HCT116 (cell line): ENCODE results near the gene CCBE1. TPM values are rescaled to one million over a fixed set of nuclear protein-coding genes. Genes with fewer than 3 reads are reported as not detected.

Source experiments
- ATAC-seq: fragments of 200-7000 bp; cut with Tn5 transposase; 2 replicates; pipeline ENCODE4 v1.9.1; 2020; ENCODE audit warnings: mild to moderate bottlenecking, moderate library complexity
- BruUV-seq: library from RNA; stranded (reverse); fragments of 400-500 nt; replicated peaks from 2 replicates; lab custom pipeline; 2021; lab: Mats Ljungman, UMichigan
- CTCF ChIA-PET: fragments of 300-600 bp; sonication (Branson Sonifier 250); formaldehyde crosslinking; loops from one replicate; lab custom pipeline; 2021; ENCODE audit warnings: antibody characterized with exemption; lab: Charles Lee
- POLR2A ChIA-PET: fragments of 300-600, 350-600 bp; sonication (Branson Sonifier 250); formaldehyde crosslinking; loops from one replicate; lab custom pipeline; 2021; ENCODE audit warnings: antibody characterized with exemption; lab: Charles Lee
- RAD21 ChIA-PET, 2 experiments: fragments of 300-600 bp; sonication (Branson Sonifier 250); formaldehyde crosslinking; loops; one replicate each; lab custom pipeline; 2023; ENCODE audit warnings: low total read pairs in 2 of 2; ENCODE audit not compliant: uncharacterized antibody in 2 of 2, unreplicated experiment in 2 of 2, low non-redundant PET in 1 of 2; lab: Charles Lee
- DNase-seq: peaks from one replicate; pipeline ENCODE4 v3.0.0-alpha.2; 2010; ENCODE audit warnings: low read depth, low spot score
- H2AFZ ChIP-seq: fragments of 200-600 bp; shearing (Covaris generic), sonication (generic); 2 replicates; pipeline ENCODE4 v1.6.1; 2017; ENCODE audit warnings: low read depth, mixed run types, mixed read lengths, antibody characterized with exemption, low read length; ENCODE audit not compliant: poor library complexity, severe bottlenecking
- H3K27ac ChIP-seq: 2 replicates; pipeline ENCODE4 v1.5.1; 2012; ENCODE audit warnings: low read depth, low read length
- H3K27me3 ChIP-seq: fragments of 200-600 bp; sonication (generic); 2 replicates; pipeline ENCODE4 v1.6.1; 2016; ENCODE audit warnings: mixed run types, low read length, mixed read lengths; ENCODE audit not compliant: insufficient read depth
- H3K36me3 ChIP-seq, 2 experiments: fragments of 200-500 bp in 1 of 2; fragments of 200-600 bp in 1 of 2; sonication (Bioruptor generic) in 1 of 2; sonication (generic) in 1 of 2; 2 replicates each; pipeline versions ENCODE4 v1.5.1 to v1.6.1; 2014 to 2016; ENCODE audit warnings: low read length in 2 of 2, inconsistent platforms in 1 of 2, mixed read lengths in 1 of 2, mixed run types in 1 of 2; ENCODE audit not compliant: insufficient read depth in 2 of 2, control insufficient read depth in 1 of 2
- H3K4me1 ChIP-seq, 2 experiments: fragments of 200-600 bp in 1 of 2; sonication (generic) in 1 of 2; 2 replicates each; pipeline versions ENCODE4 v1.5.1 to v1.6.1; 2012 to 2017; ENCODE audit warnings: low read length in 2 of 2, inconsistent platforms in 1 of 2, mild to moderate bottlenecking in 1 of 2, mixed read lengths in 1 of 2, mixed run types in 1 of 2, moderate library complexity in 1 of 2; ENCODE audit not compliant: insufficient read depth in 2 of 2, control insufficient read depth in 1 of 2
- H3K4me2 ChIP-seq: fragments of 200-600 bp; sonication (generic); 2 replicates; pipeline ENCODE4 v1.6.1; 2017; ENCODE audit warnings: mixed run types, low read length, mixed read lengths
- H3K4me3 ChIP-seq, 2 experiments: fragments of 200-600 bp in 1 of 2; sonication (generic) in 1 of 2; replicated peaks in 1 of 2; 2 replicates each; pipeline ENCODE4 v1.5.1; 2011 to 2016; ENCODE audit warnings: low read length in 2 of 2, control low read depth in 1 of 2, low read depth in 1 of 2, mild to moderate bottlenecking in 1 of 2, mixed read lengths in 1 of 2, mixed run types in 1 of 2
- H3K79me2 ChIP-seq: fragments of 200-600 bp; sonication (generic); 2 replicates; pipeline ENCODE4 v1.6.1; 2017; ENCODE audit warnings: mild to moderate bottlenecking, mixed run types, low read length, moderate library complexity, mixed read lengths; ENCODE audit not compliant: insufficient read depth
- H3K9ac ChIP-seq: fragments of 200-600 bp; sonication (generic); 2 replicates; pipeline ENCODE4 v1.6.1; 2016; ENCODE audit warnings: low read length, mixed read lengths
- H3K9me2 ChIP-seq: fragments of 200-600 bp; sonication (generic), shearing (Covaris generic); 2 replicates; pipeline ENCODE4 v1.6.1; 2017; ENCODE audit warnings: mixed run types, mild to moderate bottlenecking, moderate library complexity; ENCODE audit not compliant: insufficient read depth
- H3K9me3 ChIP-seq, 2 experiments: fragments of 200-500 bp in 1 of 2; fragments of 200-600 bp in 1 of 2; sonication (Bioruptor generic) in 1 of 2; sonication (generic) in 1 of 2; 2 replicates each; pipeline ENCODE4 v1.6.1; 2014 to 2017; ENCODE audit warnings: low read length in 2 of 2, mixed read lengths in 2 of 2, inconsistent platforms in 1 of 2, low read depth in 1 of 2, mild to moderate bottlenecking in 1 of 2, mixed run types in 1 of 2, moderate library complexity in 1 of 2; ENCODE audit not compliant: control insufficient read depth in 1 of 2, insufficient read depth in 1 of 2
- H4K20me1 ChIP-seq: fragments of 200-600 bp; sonication (generic), shearing (Covaris generic); 2 replicates; pipeline ENCODE4 v1.6.1; 2017; ENCODE audit warnings: mixed run types, mild to moderate bottlenecking, moderate library complexity; ENCODE audit not compliant: insufficient read depth
- CBX3 ChIP-seq: IDR thresholded peaks from 2 replicates; pipeline ENCODE4 v1.6.1; 2012; ENCODE audit warnings: low read depth
- FOSL1 ChIP-seq: IDR thresholded peaks from 2 replicates; pipeline ENCODE4 v1.6.1; 2012; ENCODE audit warnings: low read depth
- TCF7L2 ChIP-seq: IDR thresholded peaks from 2 replicates; pipeline ENCODE4 v1.7.0; 2011; ENCODE audit warnings: borderline replicate concordance, inconsistent platforms; ENCODE audit not compliant: insufficient read depth, insufficient read length; ENCODE audit errors: extremely low read depth
- ZNF274 ChIP-seq: fragments of 200-500 bp; sonication (Bioruptor generic); IDR thresholded peaks from 2 replicates; pipeline ENCODE4 v1.6.1; 2014; ENCODE audit warnings: mild to moderate bottlenecking, low read depth, low read length, inconsistent platforms
- intact Hi-C: fragments of 100-400 bp; cut with micrococcal nuclease; formaldehyde crosslinking; loops from 2 replicates; pipeline ENCODE4 v1.10.0; 2022
- total RNA-seq: library from RNA; stranded (reverse); gene quantifications from one replicate; pipeline ENCODE4 v1.2.1, GENCODE V29; 2021; ENCODE audit not compliant: unreplicated experiment
- TF ChIP-seq, protein P1 (sequence below): IDR thresholded peaks from 2 replicates; pipeline ENCODE4 v1.6.1; 2012; ENCODE audit warnings: low read depth
- TF ChIP-seq, protein P2 (sequence below): IDR thresholded peaks from 2 replicates; pipeline ENCODE4 v1.6.1; 2012

CCBE1 gene
- total RNA-seq, 1 experiment from 2014 or later, result 0.84 TPM

DNA sequence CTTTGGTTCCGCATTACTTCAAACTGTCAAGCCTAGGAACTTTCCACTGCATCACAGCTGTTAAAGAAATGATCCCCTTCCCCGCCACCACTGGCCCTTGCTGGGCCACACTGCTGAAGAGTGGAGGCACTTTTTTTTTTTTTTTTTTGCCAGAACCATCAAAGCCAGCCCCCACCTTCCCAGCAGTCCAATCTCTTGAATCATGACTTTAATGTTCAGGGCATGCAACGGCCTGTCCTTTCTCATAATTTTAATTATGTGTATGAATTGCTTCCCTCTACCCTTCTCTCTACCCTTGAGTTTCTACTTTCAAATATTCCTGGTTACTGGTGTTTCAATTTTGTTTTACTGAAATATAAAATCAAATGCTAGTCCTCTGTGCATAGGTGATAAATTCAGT, 236.1 kb downstream of the CCBE1 start:
- ATAC-seq (no peak), DNase-seq (no peak)
- Histone ChIP-seq H3K4me1 (no peaks in the 10 kb centered on the region), H3K9ac (no peak overlapping the region), H4K20me1 (no peaks in the 10 kb centered on the region), H3K9me3 (no peaks in the 10 kb centered on the region), H3K9me2 (no peaks in the 10 kb centered on the region), H2AFZ (no peak overlapping the region), H3K27me3 (peaks cover 16% of the 10 kb centered on the region), H3K27ac (no peak overlapping the region), H3K4me3 (no peak overlapping the region), H3K36me3 (no peaks in the 10 kb centered on the region), H3K79me2 (no peaks in the 10 kb centered on the region), H3K4me2 (no peak overlapping the region)
- no TSS peak for BruUV-seq
- TF ChIP-seq FOSL1, result no peak
- ChIA-PET CTCF (interaction anchor here (0.9 to 4.7 kb wide), 3 partner anchors 236 to 363 kb away, joined by 3 to 112 read pairs (median 6); partner anchors contain the start of gene CCBE1), POLR2A (no interaction called here), RAD21 (no interaction called here)
- intact Hi-C loops, result no loop called here

DNA sequence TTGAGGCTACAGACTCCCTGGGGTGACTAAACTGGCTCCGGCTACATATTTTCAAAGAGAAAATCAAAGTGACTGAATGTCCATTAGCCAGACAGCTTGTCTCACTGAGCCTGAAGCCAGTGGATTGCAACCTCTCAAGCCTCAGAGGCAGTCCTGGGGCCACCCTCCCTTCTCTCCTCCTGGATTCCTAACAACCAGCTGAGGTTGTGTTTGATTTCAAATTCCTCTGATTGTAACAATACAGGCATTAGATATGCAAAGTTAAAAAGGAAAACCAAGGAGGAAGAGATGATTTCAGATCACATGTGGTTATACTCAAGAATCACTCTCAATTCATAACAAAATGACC, 237.2 kb downstream of the CCBE1 start:
- no peak overlapping the region for H3K27ac ChIP-seq
- ATAC-seq, result no peak
- no peak overlapping the region for H2AFZ ChIP-seq
- TF ChIP-seq, protein P1, sequence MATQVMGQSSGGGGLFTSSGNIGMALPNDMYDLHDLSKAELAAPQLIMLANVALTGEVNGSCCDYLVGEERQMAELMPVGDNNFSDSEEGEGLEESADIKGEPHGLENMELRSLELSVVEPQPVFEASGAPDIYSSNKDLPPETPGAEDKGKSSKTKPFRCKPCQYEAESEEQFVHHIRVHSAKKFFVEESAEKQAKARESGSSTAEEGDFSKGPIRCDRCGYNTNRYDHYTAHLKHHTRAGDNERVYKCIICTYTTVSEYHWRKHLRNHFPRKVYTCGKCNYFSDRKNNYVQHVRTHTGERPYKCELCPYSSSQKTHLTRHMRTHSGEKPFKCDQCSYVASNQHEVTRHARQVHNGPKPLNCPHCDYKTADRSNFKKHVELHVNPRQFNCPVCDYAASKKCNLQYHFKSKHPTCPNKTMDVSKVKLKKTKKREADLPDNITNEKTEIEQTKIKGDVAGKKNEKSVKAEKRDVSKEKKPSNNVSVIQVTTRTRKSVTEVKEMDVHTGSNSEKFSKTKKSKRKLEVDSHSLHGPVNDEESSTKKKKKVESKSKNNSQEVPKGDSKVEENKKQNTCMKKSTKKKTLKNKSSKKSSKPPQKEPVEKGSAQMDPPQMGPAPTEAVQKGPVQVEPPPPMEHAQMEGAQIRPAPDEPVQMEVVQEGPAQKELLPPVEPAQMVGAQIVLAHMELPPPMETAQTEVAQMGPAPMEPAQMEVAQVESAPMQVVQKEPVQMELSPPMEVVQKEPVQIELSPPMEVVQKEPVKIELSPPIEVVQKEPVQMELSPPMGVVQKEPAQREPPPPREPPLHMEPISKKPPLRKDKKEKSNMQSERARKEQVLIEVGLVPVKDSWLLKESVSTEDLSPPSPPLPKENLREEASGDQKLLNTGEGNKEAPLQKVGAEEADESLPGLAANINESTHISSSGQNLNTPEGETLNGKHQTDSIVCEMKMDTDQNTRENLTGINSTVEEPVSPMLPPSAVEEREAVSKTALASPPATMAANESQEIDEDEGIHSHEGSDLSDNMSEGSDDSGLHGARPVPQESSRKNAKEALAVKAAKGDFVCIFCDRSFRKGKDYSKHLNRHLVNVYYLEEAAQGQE, result no peak
- TF ChIP-seq ZNF274, result no peak
- no peak for TF ChIP-seq CBX3
- TF ChIP-seq, protein P2, sequence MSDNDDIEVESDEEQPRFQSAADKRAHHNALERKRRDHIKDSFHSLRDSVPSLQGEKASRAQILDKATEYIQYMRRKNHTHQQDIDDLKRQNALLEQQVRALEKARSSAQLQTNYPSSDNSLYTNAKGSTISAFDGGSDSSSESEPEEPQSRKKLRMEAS, result no peak
- TF ChIP-seq TCF7L2, result no peak
- no peaks in the 10 kb centered on the region for H3K9me2 ChIP-seq
- H3K4me2 ChIP-seq, result no peak overlapping the region
- H3K4me3 ChIP-seq, result no peak overlapping the region
- ChIA-PET RAD21 (interaction anchor here (1.7 to 1.9 kb wide), 2 partner anchors 364 kb away, joined by 8 to 9 read pairs; no protein-coding TSS in a partner anchor), POLR2A (no interaction called here), CTCF (interaction anchor here (0.9 to 4.7 kb wide), 8 partner anchors 57 to 364 kb away, joined by 3 to 112 read pairs (median 6); partner anchors contain the start of gene CCBE1)
- no peaks in the 10 kb centered on the region for H3K4me1 ChIP-seq
- H3K9me3 ChIP-seq, result no peaks in the 10 kb centered on the region
- H3K79me2 ChIP-seq, result no peaks in the 10 kb centered on the region
- no peak for DNase-seq
- intact Hi-C loops, result no loop called here
- H3K36me3 ChIP-seq, result no peaks in the 10 kb centered on the region
- H4K20me1 ChIP-seq, result no peaks in the 10 kb centered on the region
- no TSS peak for BruUV-seq
- no peak overlapping the region for H3K9ac ChIP-seq
- peaks cover 16% of the 10 kb centered on the region for H3K27me3 ChIP-seq
